ENCODE data around the gene H19. TPM values are rescaled to one million over a fixed set of nuclear protein-coding genes. Genes with fewer than 3 reads are reported as not detected.

Gene H19
- total and polyA plus RNA-seq, 2 experiments from 2014 or later, result 15.8 to 26.2 TPM

GRCh38 chr11:1946812-1947484 lies 50.7 kb downstream of the H19 start, which contains the start of gene MRPL23:
TSS of gene MRPL23 (plus strand) at chr11:1947332. CDS start at chr11:1947363, 31 bp downstream.
- Histone ChIP-seq H3K27ac (no peak within 1 kb of the TSS), H3K9me2 (replicated peaks; ENCODE audit: insufficient read depth) (no peaks in the 10 kb centered on the region), H3K9me3 (ENCODE audit: low read depth) (no peaks in the 10 kb centered on the region), H3K4me1 (ENCODE audit: insufficient read depth) (peaks cover 5% of the 10 kb centered on the region), H3K4me2 (no peak within 1 kb of the TSS), H3K4me3 (no peak within 1 kb of the TSS), H3K27me3 (no peaks in the 10 kb centered on the region), H2AFZ (no peak within 1 kb of the TSS), H4K20me1 (ENCODE audit: insufficient read depth, poor library complexity, severe bottlenecking) (no peaks in the 10 kb centered on the region), H3K79me2 (no peaks in the 10 kb centered on the region), H3K36me3 (replicated peaks; ENCODE audit: insufficient read depth, low read depth) (no peaks in the 10 kb centered on the region)
- no CpG with 5 or more reads among the region's 85 CpGs for WGBS (ENCODE audit: low lambda C conversion rate, missing lambda C conversion rate)
- DNase-seq (ENCODE audit: low spot score), result no peak
- TF ChIP-seq EZH2 (IDR thresholded peaks at IDR 0.05; ENCODE audit: borderline replicate concordance) (no peak), EZH2phosphoT487 (IDR thresholded peaks at IDR 0.05; ENCODE audit: low read depth, severe bottlenecking, unreplicated experiment) (no peak)
- TF ChIP-seq, protein P1, sequence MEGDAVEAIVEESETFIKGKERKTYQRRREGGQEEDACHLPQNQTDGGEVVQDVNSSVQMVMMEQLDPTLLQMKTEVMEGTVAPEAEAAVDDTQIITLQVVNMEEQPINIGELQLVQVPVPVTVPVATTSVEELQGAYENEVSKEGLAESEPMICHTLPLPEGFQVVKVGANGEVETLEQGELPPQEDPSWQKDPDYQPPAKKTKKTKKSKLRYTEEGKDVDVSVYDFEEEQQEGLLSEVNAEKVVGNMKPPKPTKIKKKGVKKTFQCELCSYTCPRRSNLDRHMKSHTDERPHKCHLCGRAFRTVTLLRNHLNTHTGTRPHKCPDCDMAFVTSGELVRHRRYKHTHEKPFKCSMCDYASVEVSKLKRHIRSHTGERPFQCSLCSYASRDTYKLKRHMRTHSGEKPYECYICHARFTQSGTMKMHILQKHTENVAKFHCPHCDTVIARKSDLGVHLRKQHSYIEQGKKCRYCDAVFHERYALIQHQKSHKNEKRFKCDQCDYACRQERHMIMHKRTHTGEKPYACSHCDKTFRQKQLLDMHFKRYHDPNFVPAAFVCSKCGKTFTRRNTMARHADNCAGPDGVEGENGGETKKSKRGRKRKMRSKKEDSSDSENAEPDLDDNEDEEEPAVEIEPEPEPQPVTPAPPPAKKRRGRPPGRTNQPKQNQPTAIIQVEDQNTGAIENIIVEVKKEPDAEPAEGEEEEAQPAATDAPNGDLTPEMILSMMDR (IDR thresholded peaks at IDR 0.05; ENCODE audit: poor library complexity), result no peak

MicroRNA genes within 50 kb of the gene (microRNA counts, 767-probe panel; counts per million panel counts)
- microRNA hsa-miR-675-5p, result not detected

Small RNA genes lying within 50 kb of the gene (small RNA-seq; reads per million reads assigned to genes)
- gene RF01972, result not detected
- not detected for gene RF01973

Other genes with a start within 250 kb of the H19 start
- gene IFITM10, start 247.2 kb downstream of the H19 start, total RNA-seq, result 1.1 and 1.4 TPM in 2 replicates
- 0.89 and 1.9 TPM in 2 replicates for gene IFITM10, start 247.2 kb downstream of the H19 start, polyA plus RNA-seq
- 507 and 562 TPM in 2 replicates for gene CTSD, start 233.9 kb downstream of the H19 start, total RNA-seq
- 1,181 and 1,283 TPM in 2 replicates for gene CTSD, start 233.9 kb downstream of the H19 start, polyA plus RNA-seq
- gene SYT8, start 162.9 kb downstream of the H19 start, total RNA-seq, result 2.6 and 6.3 TPM in 2 replicates
- 29.2 and 42.1 TPM in 2 replicates for gene SYT8, start 162.9 kb downstream of the H19 start, polyA plus RNA-seq
- gene TNNI2, start 158.9 kb downstream of the H19 start, total RNA-seq, result 0.73 and 2.4 TPM in 2 replicates
- 5.5 and 10.9 TPM in 2 replicates for gene TNNI2, start 158.9 kb downstream of the H19 start, polyA plus RNA-seq
- 27.1 and 29.9 TPM in 2 replicates for gene LSP1, start 144.8 kb downstream of the H19 start, total RNA-seq
- 41.4 and 47.0 TPM in 2 replicates for gene LSP1, start 144.8 kb downstream of the H19 start, polyA plus RNA-seq
- gene PRR33, start 105.9 kb downstream of the H19 start, total RNA-seq, result not detected in 2 replicates
- 0.29 and 0.47 TPM in 2 replicates for gene PRR33, start 105.9 kb downstream of the H19 start, polyA plus RNA-seq
- 19.2 and 20.6 TPM in 2 replicates for gene TNNT3, start 78.1 kb downstream of the H19 start, total RNA-seq
- 29.9 and 41.4 TPM in 2 replicates for gene TNNT3, start 78.1 kb downstream of the H19 start, polyA plus RNA-seq
- gene MRPL23, start 50.5 kb downstream of the H19 start, total RNA-seq, result 54.0 and 75.2 TPM in 2 replicates
- gene MRPL23, start 50.5 kb downstream of the H19 start, polyA plus RNA-seq, result 41.4 and 54.8 TPM in 2 replicates
- 1,323 and 1,507 TPM in 2 replicates for gene IGF2, start 141.5 kb upstream of the H19 start, total RNA-seq
- gene IGF2, start 141.5 kb upstream of the H19 start, polyA plus RNA-seq, result 2,911 and 3,175 TPM in 2 replicates
- not detected in 2 replicates for gene INS, start 163.4 kb upstream of the H19 start, total RNA-seq
- gene INS, start 163.4 kb upstream of the H19 start, polyA plus RNA-seq, result not detected in 2 replicates
- 0.92 and 2.6 TPM in 2 replicates for gene TH, start 174.0 kb upstream of the H19 start, total RNA-seq
- gene TH, start 174.0 kb upstream of the H19 start, polyA plus RNA-seq, result 5.6 and 15.3 TPM in 2 replicates